Hematopoietic multipotent progenitor cell treated with erythropoietin and hydrocortisone succinate and interleukin-3 and kit ligand, for 6 days (in vitro differentiated cells): ENCODE results near the gene CELA2B.
"Not testable (repeated sequence)": the region's sequence is repeated elsewhere in the genome, so short reads cannot be mapped to it uniquely, and the experiment has no call there.

ENCODE experiments used
- DNase-seq: peaks from one replicate; pipeline ENCODE4 v3.0.0-alpha.2; 2015

CELA2B gene

GRCh38 chr1:15469361-15469760, 6.5 kb upstream of the CELA2B start:
- DNase-seq, result no peak

GRCh38 chr1:15469821-15470448, 6.0 kb upstream of the CELA2B start:
- DNase-seq, result not testable (repeated sequence)

GRCh38 chr1:15471067-15471466, 4.8 kb upstream of the CELA2B start:
- not testable (repeated sequence) for DNase-seq

GRCh38 chr1:15471723-15472122, 4.2 kb upstream of the CELA2B start:
- not testable (repeated sequence) for DNase-seq

- DNase-seq, result no peak
Measured at GRCh38 chr1:15472587-15472986, 3.3 kb upstream of the CELA2B start.

GRCh38 chr1:15476927-15477326, 1.0 kb downstream of the CELA2B start:
- peak; percentile 11 for DNase-seq

- no peak for DNase-seq
Measured at GRCh38 chr1:15477646-15478212, 1.8 kb downstream of the CELA2B start.

GRCh38 chr1:15479654-15480347, 3.9 kb downstream of the CELA2B start:
- DNase-seq, result no peak

GRCh38 chr1:15482455-15482854, 6.6 kb downstream of the CELA2B start:
- not testable (repeated sequence) for DNase-seq

- DNase-seq, result not testable (repeated sequence)
Measured at GRCh38 chr1:15482983-15483543, 7.2 kb downstream of the CELA2B start.

- no peak for DNase-seq
Measured at GRCh38 chr1:15483971-15484370, 8.1 kb downstream of the CELA2B start.

- DNase-seq, result not testable (repeated sequence)
Measured at GRCh38 chr1:15484443-15484842, 8.5 kb downstream of the CELA2B start.

- DNase-seq, result no peak
Measured at GRCh38 chr1:15485636-15486035, 9.7 kb downstream of the CELA2B start.

GRCh38 chr1:15486844-15487610, 11.1 kb downstream of the CELA2B start:
- not testable (repeated sequence) for DNase-seq

GRCh38 chr1:15488371-15488770, 12.5 kb downstream of the CELA2B start:
- no peak for DNase-seq

- DNase-seq, result no peak
Measured at GRCh38 chr1:15489052-15489736, 13.3 kb downstream of the CELA2B start.

GRCh38 chr1:15491010-15491409, 15.1 kb downstream of the CELA2B start:
- DNase-seq, result not testable (repeated sequence)

- no peak for DNase-seq
Measured at GRCh38 chr1:15492596-15492995, 16.7 kb downstream of the CELA2B start.

- DNase-seq, result no peak
Measured at GRCh38 chr1:15493869-15494390, 18.0 kb downstream of the CELA2B start.

GRCh38 chr1:15500184-15501178, 24.6 kb downstream of the CELA2B start:
- no peak for DNase-seq
